CD4-positive, alpha-beta T cell (primary cell): Measurements from ENCODE around the gene INPP1. TPM values are rescaled to one million over a fixed set of nuclear protein-coding genes. Genes with fewer than 3 reads are reported as not detected.

Source experiments
- ATAC-seq: fragments of 200-7000 bp; cut with Tn5 transposase; one replicate; pipeline ENCODE4 v1.10.0; 2022; ENCODE audit warnings: mild to moderate bottlenecking; ENCODE audit not compliant: poor library complexity
- CTCF ChIA-PET: fragments of 350-600 bp; sonication (Branson Sonifier 250); formaldehyde crosslinking; loops from one replicate; lab custom pipeline; 2021; ENCODE audit warnings: antibody characterized with exemption, inconsistent platforms; lab: Charles Lee
- POLR2A ChIA-PET: fragments of 350-600 bp; sonication (Branson Sonifier 250); formaldehyde crosslinking; loops from one replicate; lab custom pipeline; 2021; ENCODE audit warnings: antibody characterized with exemption, inconsistent platforms; lab: Charles Lee
- DNase-seq, 14 experiments: peaks; one replicate each; pipeline ENCODE4 v3.0.0-alpha.2; 2013 to 2020; ENCODE audit warnings: mixed read lengths in 2 of 14
- H3K27ac ChIP-seq, 2 donors: one replicate each; pipeline versions ENCODE4 v1.5.1 to v1.7.0; 2013; ENCODE audit warnings: low read length in 2 of 2, low read depth in 1 of 2, mild to moderate bottlenecking in 1 of 2
- H3K27me3 ChIP-seq, 2 experiments: 1 replicate in 1 of 2; 2 replicates in 1 of 2; pipeline versions ENCODE4 v1.6.1 to v1.7.0; 2013; ENCODE audit warnings: low read length in 2 of 2, control low read depth in 1 of 2, mild to moderate bottlenecking in 1 of 2, moderate library complexity in 1 of 2; ENCODE audit not compliant: insufficient read depth in 2 of 2, control insufficient read depth in 1 of 2
- H3K36me3 ChIP-seq: one replicate; pipeline ENCODE4 v1.6.1; 2013; ENCODE audit warnings: low read length, control low read depth; ENCODE audit not compliant: insufficient read depth
- H3K4me1 ChIP-seq: one replicate; pipeline ENCODE4 v1.6.1; 2013; ENCODE audit warnings: low read length, control low read depth; ENCODE audit not compliant: insufficient read depth
- H3K4me3 ChIP-seq: one replicate; pipeline ENCODE4 v1.5.1; 2013; ENCODE audit warnings: mild to moderate bottlenecking, low read length, moderate library complexity
- H3K9me3 ChIP-seq, 2 experiments: 1 replicate in 1 of 2; 2 replicates in 1 of 2; pipeline versions ENCODE4 v1.6.1 to v1.7.0; 2013; ENCODE audit warnings: low read length in 2 of 2, mild to moderate bottlenecking in 2 of 2, control low read depth in 1 of 2, moderate library complexity in 1 of 2; ENCODE audit not compliant: control insufficient read depth in 1 of 2, insufficient read depth in 1 of 2
- H3K27ac Mint-ChIP-seq: one replicate; pipeline ENCODE4 v1.8.0; 2020; ENCODE audit warnings: mixed read lengths
- H3K27me3 Mint-ChIP-seq: one replicate; pipeline ENCODE4 v1.8.0; 2021; ENCODE audit warnings: mixed read lengths
- H3K36me3 Mint-ChIP-seq: one replicate; pipeline ENCODE4 v1.8.0; 2021; ENCODE audit warnings: low read depth, mixed read lengths
- H3K4me1 Mint-ChIP-seq: one replicate; pipeline ENCODE4 v1.8.0; 2021; ENCODE audit warnings: low read depth, mixed read lengths
- H3K4me3 Mint-ChIP-seq: one replicate; pipeline ENCODE4 v1.8.0; 2020; ENCODE audit warnings: mild to moderate bottlenecking, mixed read lengths
- H3K9me3 Mint-ChIP-seq: one replicate; pipeline ENCODE4 v1.8.0; 2020; ENCODE audit warnings: mixed read lengths
- CTCF ChIP-seq: fragments of 200-600 bp; IDR thresholded peaks from one replicate; pipeline ENCODE4 v1.8.0; 2022; ENCODE audit warnings: antibody characterized with exemption, mild to moderate bottlenecking
- intact Hi-C, 2 experiments: fragments of 100-400 bp; cut with DNase I in 1 of 2; cut with micrococcal nuclease in 1 of 2; formaldehyde crosslinking; loops; one replicate each; pipeline versions ENCODE4 v1.15.1 to v1.9.0; 2023 to 2025; cut with DNase I, micrococcal nuclease
- total RNA-seq, 174 experiments: library from RNA in 2 of 174; stranded (reverse) in 2 of 174; gene quantifications; one replicate each; pipeline ENCODE4 v1.2.3 and lab custom pipeline; 2021 to 2026

The INPP1 gene
- total RNA-seq, 2 experiments from 2014 or later, result 2.0 to 2.7 TPM

GRCh38 chr2:190365499-190366204 lies 22.3 kb downstream of the INPP1 start:
- Mint-ChIP-seq H3K4me3 (no peak overlapping the region), H3K27ac (no peak overlapping the region), H3K36me3 (peaks cover 21% of the 10 kb centered on the region), H3K4me1 (peaks cover 17% of the 10 kb centered on the region), H3K9me3 (no peaks in the 10 kb centered on the region), H3K27me3 (no peaks in the 10 kb centered on the region)
- no peaks in the 10 kb centered on the region for H3K4me1 ChIP-seq
- H3K9me3 ChIP-seq, result no peaks in the 10 kb centered on the region
- no peak for ATAC-seq
- TF ChIP-seq CTCF, result no peak
- ChIA-PET CTCF (no interaction called here), POLR2A (no interaction called here)
- no peak overlapping the region for H3K27ac ChIP-seq
- intact Hi-C loops, result loop anchor here in 1 of 2 experiments (5.0 kb wide), 1 partner anchor 708 kb away; no protein-coding TSS in a partner anchor
- peak in 1 of 14 experiments; percentile 7 for DNase-seq
- H3K4me3 ChIP-seq, result no peak overlapping the region
- H3K27me3 ChIP-seq, result no peaks in the 10 kb centered on the region
- H3K36me3 ChIP-seq, result peaks cover 16% of the 10 kb centered on the region

GRCh38 chr2:190366248-190366753 lies 22.9 kb downstream of the INPP1 start:
- peaks cover 12% of the 10 kb centered on the region for H3K4me1 Mint-ChIP-seq
- H3K27ac Mint-ChIP-seq, result no peak overlapping the region
- no peak overlapping the region for H3K27ac ChIP-seq
- no peaks in the 10 kb centered on the region for H3K27me3 ChIP-seq
- ChIA-PET CTCF (no interaction called here), POLR2A (no interaction called here)
- DNase-seq, result no peak
- no peak overlapping the region for H3K4me3 Mint-ChIP-seq
- intact Hi-C loops, result loop anchor here in 1 of 2 experiments (5.0 kb wide), 1 partner anchor 709 kb away; no protein-coding TSS in a partner anchor
- H3K4me3 ChIP-seq, result no peak overlapping the region
- no peaks in the 10 kb centered on the region for H3K4me1 ChIP-seq
- ATAC-seq, result no peak
- no peak for TF ChIP-seq CTCF
- peaks cover 20% of the 10 kb centered on the region for H3K36me3 ChIP-seq
- H3K27me3 Mint-ChIP-seq, result no peaks in the 10 kb centered on the region
- H3K36me3 Mint-ChIP-seq, result peaks cover 21% of the 10 kb centered on the region
- H3K9me3 ChIP-seq, result no peaks in the 10 kb centered on the region
- H3K9me3 Mint-ChIP-seq, result no peaks in the 10 kb centered on the region

GRCh38 chr2:190367091-190367490 lies 23.7 kb downstream of the INPP1 start:
- Histone ChIP-seq H3K4me3 (no peak overlapping the region), H3K27me3 (no peaks in the 10 kb centered on the region), H3K4me1 (no peaks in the 10 kb centered on the region), H3K36me3 (peaks cover 21% of the 10 kb centered on the region), H3K9me3 (no peaks in the 10 kb centered on the region), H3K27ac (no peak overlapping the region)
- DNase-seq, result no peak
- no peak for ATAC-seq
- Mint-ChIP-seq H3K27me3 (no peaks in the 10 kb centered on the region), H3K9me3 (no peaks in the 10 kb centered on the region), H3K4me1 (peaks cover 9% of the 10 kb centered on the region), H3K36me3 (peaks cover 21% of the 10 kb centered on the region), H3K4me3 (no peak overlapping the region), H3K27ac (no peak overlapping the region)
- TF ChIP-seq CTCF, result no peak
- POLR2A ChIA-PET, result no interaction called here
- intact Hi-C loops, result loop anchor here in 1 of 2 experiments (5.0 kb wide), 1 partner anchor 710 kb away; no protein-coding TSS in a partner anchor
- CTCF ChIA-PET, result no interaction called here
